Measurements from ENCODE around the gene CACNA2D1. TPM values are rescaled to one million over a fixed set of nuclear protein-coding genes. Genes with fewer than 3 reads are reported as not detected.

Gene CACNA2D1
- total and polyA plus RNA-seq, 7 donors = 0.23 to 115 (median 59.7) TPM

DNA sequence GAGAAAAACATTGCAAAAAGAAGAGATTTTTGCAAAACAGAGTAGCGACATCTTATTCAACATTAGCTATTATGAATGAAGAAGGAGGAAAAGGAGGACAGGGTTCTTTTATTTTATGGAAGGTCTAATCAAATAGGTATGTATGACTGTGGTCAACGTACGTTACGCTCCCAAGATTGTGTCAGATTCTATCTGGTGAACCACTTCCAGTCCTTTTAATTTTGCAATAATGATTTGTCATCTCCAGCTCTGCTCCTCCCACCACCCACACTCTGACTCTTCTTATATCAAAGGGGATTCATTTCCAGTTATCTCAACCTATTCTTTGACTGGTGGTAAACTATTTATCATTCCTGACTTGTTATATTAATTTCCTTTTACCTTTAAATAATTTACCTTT lies 259.9 kb downstream of the CACNA2D1 start:
- H3K27ac ChIP-seq = no peak overlapping the region
- intact Hi-C loops (cut with DNase I) = no loop called here
- no peak for DNase-seq
- no peak for TF ChIP-seq POLR2A (IDR thresholded peaks at IDR 0.05)
- TF ChIP-seq POLR2AphosphoS5 (IDR thresholded peaks at IDR 0.05) = no peak
- no peak for TF ChIP-seq EP300 (IDR thresholded peaks at IDR 0.05)
- TF ChIP-seq, protein P1, sequence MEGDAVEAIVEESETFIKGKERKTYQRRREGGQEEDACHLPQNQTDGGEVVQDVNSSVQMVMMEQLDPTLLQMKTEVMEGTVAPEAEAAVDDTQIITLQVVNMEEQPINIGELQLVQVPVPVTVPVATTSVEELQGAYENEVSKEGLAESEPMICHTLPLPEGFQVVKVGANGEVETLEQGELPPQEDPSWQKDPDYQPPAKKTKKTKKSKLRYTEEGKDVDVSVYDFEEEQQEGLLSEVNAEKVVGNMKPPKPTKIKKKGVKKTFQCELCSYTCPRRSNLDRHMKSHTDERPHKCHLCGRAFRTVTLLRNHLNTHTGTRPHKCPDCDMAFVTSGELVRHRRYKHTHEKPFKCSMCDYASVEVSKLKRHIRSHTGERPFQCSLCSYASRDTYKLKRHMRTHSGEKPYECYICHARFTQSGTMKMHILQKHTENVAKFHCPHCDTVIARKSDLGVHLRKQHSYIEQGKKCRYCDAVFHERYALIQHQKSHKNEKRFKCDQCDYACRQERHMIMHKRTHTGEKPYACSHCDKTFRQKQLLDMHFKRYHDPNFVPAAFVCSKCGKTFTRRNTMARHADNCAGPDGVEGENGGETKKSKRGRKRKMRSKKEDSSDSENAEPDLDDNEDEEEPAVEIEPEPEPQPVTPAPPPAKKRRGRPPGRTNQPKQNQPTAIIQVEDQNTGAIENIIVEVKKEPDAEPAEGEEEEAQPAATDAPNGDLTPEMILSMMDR (IDR thresholded peaks at IDR 0.05) = no peak
- H3K4me3 ChIP-seq = no peak overlapping the region
- WGBS, 2 donors = 78 to 89% methylated on average over 4 of the region's 4 CpGs
- H3K9me3 ChIP-seq = no peaks in the 10 kb centered on the region
- no peaks in the 10 kb centered on the region for H3K36me3 ChIP-seq
- no peaks in the 10 kb centered on the region for H3K4me1 ChIP-seq
- no peaks in the 10 kb centered on the region for H3K27me3 ChIP-seq

DNA sequence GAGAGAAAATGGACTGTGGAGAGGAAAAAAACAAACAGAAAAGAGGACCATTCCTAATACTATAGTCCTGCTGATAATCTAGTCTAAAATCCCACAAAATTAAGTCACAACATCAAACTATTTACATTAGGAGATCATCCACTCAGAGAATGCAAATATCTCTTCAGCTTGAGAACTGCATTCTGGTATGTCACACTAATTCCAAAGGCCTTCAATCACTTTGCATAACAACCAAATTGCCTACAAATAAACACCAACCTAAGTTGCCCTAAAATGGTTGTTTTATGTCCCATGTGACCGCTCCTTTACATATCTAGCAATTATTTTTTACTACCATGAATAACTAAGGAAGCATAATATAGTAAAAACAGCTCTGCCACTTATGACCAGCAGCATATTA lies 264.3 kb downstream of the CACNA2D1 start:
- 62 to 84% methylated on average over 1 of the region's 1 CpG for WGBS, 2 donors

DNA sequence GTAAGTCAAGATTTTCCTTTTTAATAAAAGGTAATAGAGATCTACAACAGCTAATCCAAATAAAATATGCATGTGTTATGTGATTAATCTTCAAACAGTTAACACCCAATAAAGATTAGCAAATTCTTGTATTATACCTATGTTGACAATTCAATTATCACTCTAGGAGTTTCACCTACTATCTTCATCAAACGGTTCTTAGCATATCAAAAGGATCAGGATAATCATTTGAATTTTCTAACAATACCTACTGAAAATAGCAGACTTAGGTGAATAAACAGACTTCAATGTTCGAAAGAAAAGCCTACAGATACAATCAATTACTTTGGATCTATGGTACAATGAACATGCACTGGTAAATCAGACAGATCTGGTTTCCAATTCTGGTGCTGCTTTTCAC lies 268.3 kb downstream of the CACNA2D1 start:
- Histone ChIP-seq H3K9me3 (no peaks in the 10 kb centered on the region), H3K36me3 (no peaks in the 10 kb centered on the region), H3K4me1 (peaks cover 0 to 5% (median 0%) of the 10 kb centered on the region in 4 donors), H3K27ac (no peak overlapping the region), H3K27me3 (no peaks in the 10 kb centered on the region), H3K4me3 (no peak overlapping the region)
- 50 to 61% methylated on average over 2 of the region's 2 CpGs for WGBS, 2 donors
- TF ChIP-seq POLR2A (IDR thresholded peaks at IDR 0.05) (no peak), POLR2AphosphoS5 (IDR thresholded peaks at IDR 0.05) (no peak), EP300 (IDR thresholded peaks at IDR 0.05) (no peak)
- TF ChIP-seq, protein P1 (IDR thresholded peaks at IDR 0.05) = no peak
- intact Hi-C loops (cut with DNase I) = no loop called here
- DNase-seq = no peak

More for the DNA sequence above, 264.3 kb downstream of the CACNA2D1 start:
- TF ChIP-seq, protein P1 (IDR thresholded peaks at IDR 0.05) = no peak
- no peak for TF ChIP-seq POLR2A (IDR thresholded peaks at IDR 0.05)
- no peak for TF ChIP-seq POLR2AphosphoS5 (IDR thresholded peaks at IDR 0.05)
- no peak for TF ChIP-seq EP300 (IDR thresholded peaks at IDR 0.05)
- intact Hi-C loops (cut with DNase I) = no loop called here
- H3K9me3 ChIP-seq = no peaks in the 10 kb centered on the region
- no peaks in the 10 kb centered on the region for H3K27me3 ChIP-seq
- no peak overlapping the region for H3K27ac ChIP-seq
- H3K4me3 ChIP-seq = no peak overlapping the region
- DNase-seq = no peak
- peaks cover 0 to 5% (median 0%) of the 10 kb centered on the region in 4 donors for H3K4me1 ChIP-seq
- no peaks in the 10 kb centered on the region for H3K36me3 ChIP-seq

DNA sequence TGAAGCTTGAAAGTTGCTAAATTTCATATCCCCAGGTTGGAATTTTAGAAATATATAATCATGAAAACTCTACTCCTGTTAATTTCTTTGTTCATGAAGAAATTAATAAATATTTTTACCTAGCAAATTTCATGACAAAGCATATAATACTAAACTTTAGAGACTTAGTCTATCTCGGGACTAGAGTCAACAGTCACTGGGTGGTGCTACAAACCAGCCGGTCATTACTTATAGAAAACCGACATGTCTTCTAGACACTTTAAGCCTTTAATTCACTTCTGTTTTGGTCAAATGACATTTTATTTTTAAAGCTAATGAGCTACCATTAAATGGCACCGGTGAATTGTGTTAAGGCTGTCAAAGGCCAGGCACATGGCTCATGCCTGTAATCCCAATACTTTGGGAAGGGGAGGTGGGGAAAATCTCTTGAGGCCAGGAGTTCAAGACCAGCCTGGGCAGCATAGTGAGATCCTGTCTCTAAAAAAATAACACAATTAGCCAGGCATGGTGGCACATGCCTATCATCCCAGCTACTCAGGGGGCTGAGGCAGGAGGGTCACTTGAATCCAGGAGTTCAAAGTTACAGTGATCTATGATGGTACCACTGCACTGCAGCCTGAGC lies 270.1 kb downstream of the CACNA2D1 start:
- no peak for TF ChIP-seq POLR2A (IDR thresholded peaks at IDR 0.05)
- no peak for TF ChIP-seq POLR2AphosphoS5 (IDR thresholded peaks at IDR 0.05)
- TF ChIP-seq, protein P1 (IDR thresholded peaks at IDR 0.05) = no peak
- TF ChIP-seq EP300 (IDR thresholded peaks at IDR 0.05) = no peak
- WGBS, 2 donors = 64 to 79% methylated on average over 4 of the region's 4 CpGs

DNA sequence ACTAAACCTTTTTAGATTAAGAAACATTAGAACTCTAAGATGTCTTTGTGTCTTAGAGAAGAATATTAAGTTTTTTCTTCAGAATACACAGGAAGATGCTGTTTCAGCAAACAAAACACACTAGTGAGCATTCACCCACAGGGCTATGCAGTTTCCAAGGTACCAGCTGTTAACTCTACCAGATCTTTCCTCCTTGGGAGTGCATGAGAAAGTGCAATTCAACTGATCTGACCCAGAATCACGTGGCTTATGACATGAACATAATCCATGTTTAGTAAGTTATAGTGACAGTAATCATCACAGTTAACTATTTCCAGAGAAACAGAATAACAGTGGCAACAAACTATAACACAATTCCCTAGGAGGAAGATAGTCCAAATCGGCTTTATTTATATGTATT lies 270.7 kb downstream of the CACNA2D1 start:
- H3K36me3 ChIP-seq = no peaks in the 10 kb centered on the region
- no peaks in the 10 kb centered on the region for H3K9me3 ChIP-seq
- TF ChIP-seq POLR2AphosphoS5 (IDR thresholded peaks at IDR 0.05) (no peak), EP300 (IDR thresholded peaks at IDR 0.05) (no peak), POLR2A (IDR thresholded peaks at IDR 0.05) (no peak)
- TF ChIP-seq, protein P1 (IDR thresholded peaks at IDR 0.05) = no peak
- no peak overlapping the region for H3K27ac ChIP-seq
- peaks cover 0 to 5% (median 0%) of the 10 kb centered on the region in 4 donors for H3K4me1 ChIP-seq
- no peak for DNase-seq
- no peak overlapping the region for H3K4me3 ChIP-seq
- H3K27me3 ChIP-seq = no peaks in the 10 kb centered on the region
- WGBS, 2 donors = 36 to 57% methylated on average over 2 of the region's 2 CpGs
- intact Hi-C loops (cut with DNase I) = no loop called here

More for the DNA sequence above, 270.1 kb downstream of the CACNA2D1 start:
- Histone ChIP-seq H3K9me3 (no peaks in the 10 kb centered on the region), H3K4me3 (no peak overlapping the region), H3K4me1 (peaks cover 0 to 5% (median 0%) of the 10 kb centered on the region in 4 donors), H3K27ac (no peak overlapping the region), H3K36me3 (no peaks in the 10 kb centered on the region), H3K27me3 (no peaks in the 10 kb centered on the region)
- intact Hi-C loops (cut with DNase I) = no loop called here
- DNase-seq = no peak
